LNCAP (cell line): ENCODE measurements around the gene DHX38.

ENCODE experiments used
- TF ChIP-seq, protein P1 (sequence below): fragments of 450-650 bp; IDR thresholded peaks from 2 replicates; pipeline ENCODE4 v1.5.1; 2017; ENCODE audit warnings: mild to moderate bottlenecking

The DHX38 gene

DNA sequence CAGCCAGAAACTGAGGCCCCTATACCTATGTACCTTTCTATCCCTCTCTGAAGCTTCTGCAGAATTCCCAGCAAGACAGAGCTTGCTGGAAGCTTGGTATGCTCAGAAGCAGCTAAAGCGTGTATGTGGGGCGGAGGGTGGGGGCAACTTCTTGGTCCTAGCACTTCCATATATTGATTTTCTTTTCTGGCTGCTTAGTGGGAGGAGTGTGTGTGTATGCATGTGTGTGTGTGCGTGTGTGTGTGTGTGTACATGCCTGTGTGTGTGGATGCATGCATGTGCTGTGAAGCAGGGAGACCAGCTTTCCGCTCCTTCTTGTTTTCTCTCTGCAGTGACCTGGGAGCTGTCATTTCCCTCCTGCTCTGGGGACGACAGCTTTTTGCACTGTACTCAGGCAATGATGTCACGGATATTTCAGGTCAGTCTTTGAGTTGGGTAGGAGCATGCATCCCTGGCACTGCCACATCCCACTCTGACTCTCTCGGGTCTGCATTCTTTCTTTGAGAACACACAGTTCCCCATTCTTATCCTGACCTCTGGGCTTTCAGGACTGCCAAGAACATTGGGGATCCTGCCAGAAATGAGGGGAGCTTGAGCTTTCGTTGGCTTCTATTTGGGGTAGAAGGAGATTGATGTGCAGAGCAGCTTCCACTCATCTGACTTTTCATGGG is 20.0 kb upstream of the DHX38 start:
- TF ChIP-seq, protein P1, sequence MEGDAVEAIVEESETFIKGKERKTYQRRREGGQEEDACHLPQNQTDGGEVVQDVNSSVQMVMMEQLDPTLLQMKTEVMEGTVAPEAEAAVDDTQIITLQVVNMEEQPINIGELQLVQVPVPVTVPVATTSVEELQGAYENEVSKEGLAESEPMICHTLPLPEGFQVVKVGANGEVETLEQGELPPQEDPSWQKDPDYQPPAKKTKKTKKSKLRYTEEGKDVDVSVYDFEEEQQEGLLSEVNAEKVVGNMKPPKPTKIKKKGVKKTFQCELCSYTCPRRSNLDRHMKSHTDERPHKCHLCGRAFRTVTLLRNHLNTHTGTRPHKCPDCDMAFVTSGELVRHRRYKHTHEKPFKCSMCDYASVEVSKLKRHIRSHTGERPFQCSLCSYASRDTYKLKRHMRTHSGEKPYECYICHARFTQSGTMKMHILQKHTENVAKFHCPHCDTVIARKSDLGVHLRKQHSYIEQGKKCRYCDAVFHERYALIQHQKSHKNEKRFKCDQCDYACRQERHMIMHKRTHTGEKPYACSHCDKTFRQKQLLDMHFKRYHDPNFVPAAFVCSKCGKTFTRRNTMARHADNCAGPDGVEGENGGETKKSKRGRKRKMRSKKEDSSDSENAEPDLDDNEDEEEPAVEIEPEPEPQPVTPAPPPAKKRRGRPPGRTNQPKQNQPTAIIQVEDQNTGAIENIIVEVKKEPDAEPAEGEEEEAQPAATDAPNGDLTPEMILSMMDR = no peak

DNA sequence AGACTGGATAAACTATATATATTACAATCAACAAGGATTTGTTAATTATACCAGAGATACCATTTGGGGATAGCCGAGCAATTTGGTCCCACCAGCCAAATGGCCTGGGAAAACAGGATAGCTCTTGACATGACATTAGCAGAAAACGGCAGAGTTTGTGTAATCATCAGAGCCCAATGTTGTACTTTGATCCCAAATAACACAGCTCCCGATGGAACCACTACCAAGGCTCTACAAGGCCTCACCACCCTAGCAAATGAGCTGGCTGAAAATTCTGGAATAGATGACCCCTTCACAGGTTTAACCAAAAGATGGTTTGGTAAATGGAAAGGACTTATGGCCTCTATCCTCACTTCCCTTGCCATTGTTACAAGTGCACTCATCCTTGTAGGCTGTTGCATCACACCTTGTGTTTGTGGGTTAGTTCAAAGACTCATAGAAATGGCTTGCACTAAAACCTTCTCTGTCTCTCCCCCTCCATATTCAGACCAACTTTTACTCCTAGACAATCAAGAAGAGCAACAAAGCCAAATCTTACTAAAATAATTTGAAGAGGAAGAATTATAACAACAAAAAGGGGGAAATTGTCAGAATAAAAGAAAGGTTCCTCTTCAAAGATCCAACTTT is 9.8 kb upstream of the DHX38 start:
- TF ChIP-seq, protein P1 = no peak

DNA sequence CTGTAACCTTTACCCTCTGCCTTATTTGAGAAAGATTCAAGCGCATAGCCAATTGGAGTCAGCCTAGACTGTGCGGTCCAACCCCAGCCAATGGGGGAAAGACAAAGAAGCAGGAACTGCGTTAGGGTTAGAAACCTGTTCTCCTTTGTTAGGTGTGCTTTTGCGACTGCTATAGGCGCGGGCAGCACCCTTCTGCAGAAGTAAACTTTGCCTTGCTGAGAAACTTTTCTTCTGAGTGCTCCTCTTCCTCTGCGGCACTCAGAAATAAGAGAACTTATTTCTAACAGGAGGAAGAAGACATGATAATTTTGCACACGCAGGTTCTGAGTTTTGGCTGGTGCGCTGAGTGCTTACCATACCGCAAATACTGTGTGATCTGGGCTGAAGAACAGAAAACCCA is 9.2 kb upstream of the DHX38 start:
- TF ChIP-seq, protein P1 = no peak

DNA sequence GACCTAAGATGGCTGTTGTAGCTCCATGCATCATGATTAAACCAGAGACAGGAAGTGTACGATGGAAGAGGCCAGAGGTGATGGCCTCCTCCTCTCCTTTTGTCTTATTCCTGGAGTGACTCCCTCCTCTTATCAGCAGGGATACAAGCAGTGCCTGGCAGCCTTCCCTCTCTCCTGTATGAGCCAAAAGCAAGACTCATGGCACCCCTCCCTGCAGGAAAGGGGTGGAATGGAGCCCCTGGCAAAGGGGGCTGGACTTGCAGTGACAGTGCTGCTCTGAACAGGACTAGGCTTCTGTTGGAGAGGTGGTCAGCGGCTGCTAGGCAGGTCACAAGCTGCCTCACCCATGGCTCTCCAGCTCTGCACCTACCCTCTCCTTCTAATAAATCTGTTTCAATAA is 8.6 kb upstream of the DHX38 start:
- TF ChIP-seq, protein P1 = no peak

DNA sequence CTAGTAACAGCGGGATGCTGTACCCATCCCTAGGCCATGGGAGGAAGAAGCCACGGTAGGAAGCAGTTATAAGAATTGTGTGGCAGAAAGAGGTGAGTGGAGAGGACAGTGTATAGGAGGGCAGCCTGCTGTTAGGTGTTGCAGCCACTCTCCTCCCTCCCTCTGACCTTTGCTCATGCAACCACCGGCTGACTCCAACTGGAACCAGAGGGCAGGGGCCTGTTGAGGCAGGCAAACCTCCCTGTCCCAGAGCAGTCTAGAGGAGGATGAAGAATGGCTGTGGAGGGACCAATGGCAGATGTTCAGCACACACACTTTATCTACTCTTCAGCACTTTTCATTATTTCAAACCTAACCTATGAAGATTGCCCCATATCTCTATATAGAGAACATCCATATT is 2.4 kb upstream of the DHX38 start:
- TF ChIP-seq, protein P1 = no peak

DNA sequence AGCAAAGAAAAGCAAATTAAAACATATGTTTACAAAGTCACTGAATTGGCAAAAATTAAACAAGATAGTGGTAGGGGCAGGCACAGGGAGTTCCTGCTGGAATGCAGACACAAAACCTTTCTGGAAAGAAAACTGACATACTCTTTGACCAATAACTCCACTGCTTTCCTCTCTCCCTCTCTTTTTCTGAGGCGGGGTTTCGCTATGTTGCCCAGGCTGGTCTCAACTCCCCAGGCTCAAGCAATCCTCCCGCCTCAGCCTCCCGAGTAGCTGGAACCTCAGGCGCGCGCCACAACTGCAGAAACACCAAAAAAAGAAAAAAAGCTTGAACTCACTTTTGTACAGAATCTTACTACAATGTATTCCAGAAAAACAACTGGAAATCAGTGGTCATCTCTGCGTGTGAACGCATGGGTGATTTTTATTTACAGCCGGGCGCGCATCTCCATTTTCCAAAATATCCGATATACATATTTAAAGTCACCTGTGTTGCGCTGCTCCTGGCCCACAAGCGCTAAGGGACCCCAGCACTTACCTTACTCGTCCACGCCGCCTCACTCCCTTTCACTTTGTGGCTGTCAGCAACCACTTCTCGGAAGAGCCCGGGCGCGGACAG is 707 bp upstream of the DHX38 start:
- TF ChIP-seq, protein P1 = no peak

DNA sequence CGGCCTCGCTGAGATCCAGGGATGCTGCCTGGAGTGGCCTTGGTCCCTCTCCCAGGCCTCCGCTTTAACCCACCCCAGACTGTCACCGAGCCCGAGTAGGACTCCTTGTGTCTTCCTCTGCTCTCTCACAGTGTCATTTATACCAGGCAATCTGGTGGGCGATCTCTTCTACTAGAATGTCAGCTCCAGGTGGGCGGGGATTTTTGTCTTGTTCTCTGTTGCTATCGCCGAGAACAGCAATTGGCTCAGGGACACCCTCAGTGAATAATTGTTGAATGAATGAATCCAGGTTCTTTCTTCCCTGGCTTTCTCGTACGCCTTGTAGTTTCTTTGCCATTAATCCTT is 591 bp downstream of the DHX38 start:
- TF ChIP-seq, protein P1 = no peak
